H9 (cell line): ENCODE measurements around the gene CCNJL. TPM values are rescaled to one million over a fixed set of nuclear protein-coding genes. Genes with fewer than 3 reads are reported as not detected.

ENCODE experiments used
- DNase-seq: peaks from one replicate; pipeline ENCODE4 v3.0.0-alpha.2; 2017
- H2AFZ ChIP-seq: one replicate; pipeline ENCODE4 v1.6.1; 2013; ENCODE audit warnings: mild to moderate bottlenecking, low read length, control low read depth, moderate library complexity
- H2AK5ac ChIP-seq: 2 replicates; pipeline ENCODE4 v1.6.1; 2013; ENCODE audit warnings: low read length, control low read depth, mixed read lengths; ENCODE audit not compliant: insufficient read length
- H2BK120ac ChIP-seq: one replicate; pipeline ENCODE4 v1.6.1; 2013; ENCODE audit warnings: low read depth, mild to moderate bottlenecking, low read length, control low read depth, inconsistent platforms; ENCODE audit not compliant: poor library complexity, severe bottlenecking
- H2BK12ac ChIP-seq: 2 replicates; pipeline ENCODE4 v1.6.1; 2013; ENCODE audit warnings: low read length, control low read depth, mixed read lengths, low read depth; ENCODE audit not compliant: insufficient read length
- H2BK15ac ChIP-seq: 2 replicates; pipeline ENCODE4 v1.6.1; 2013; ENCODE audit warnings: low read depth, low read length, control low read depth
- H2BK20ac ChIP-seq: one replicate; pipeline ENCODE4 v1.6.1; 2013; ENCODE audit warnings: low read depth, mild to moderate bottlenecking, low read length, control low read depth, inconsistent platforms; ENCODE audit not compliant: poor library complexity, severe bottlenecking
- H2BK5ac ChIP-seq: 2 replicates; pipeline ENCODE4 v1.6.1; 2013; ENCODE audit warnings: low read length, control low read depth, mixed read lengths; ENCODE audit not compliant: insufficient read length
- H3K14ac ChIP-seq: 2 replicates; pipeline ENCODE4 v1.6.1; 2013; ENCODE audit warnings: low read length, control low read depth; ENCODE audit not compliant: insufficient read depth
- H3K18ac ChIP-seq: 2 replicates; pipeline ENCODE4 v1.6.1; 2013; ENCODE audit warnings: low read depth, mild to moderate bottlenecking, mixed read lengths, low read length, control low read depth; ENCODE audit not compliant: insufficient read length
- H3K23ac ChIP-seq: 2 replicates; pipeline ENCODE4 v1.6.1; 2013; ENCODE audit warnings: low read length, control low read depth, mixed read lengths, low read depth; ENCODE audit not compliant: insufficient read length
- H3K23me2 ChIP-seq: 2 replicates; pipeline ENCODE4 v1.6.1; 2013; ENCODE audit warnings: low read depth, mild to moderate bottlenecking, mixed read lengths, low read length, control low read depth; ENCODE audit not compliant: insufficient read length, poor library complexity, severe bottlenecking
- H3K27ac ChIP-seq: 2 replicates; pipeline ENCODE4 v1.5.1; 2013; ENCODE audit warnings: low read length, control low read depth, mixed read lengths, low read depth; ENCODE audit not compliant: insufficient read length
- H3K27me3 ChIP-seq: 2 replicates; pipeline ENCODE4 v1.6.1; 2013; ENCODE audit warnings: low read length, control low read depth, inconsistent platforms; ENCODE audit not compliant: insufficient read depth
- H3K4ac ChIP-seq: 2 replicates; pipeline ENCODE4 v1.6.1; 2013; ENCODE audit warnings: low read depth, mild to moderate bottlenecking, control low read depth, inconsistent platforms, low read length, moderate library complexity
- H3K4me1 ChIP-seq: 2 replicates; pipeline ENCODE4 v1.6.1; 2013; ENCODE audit warnings: low read length, control low read depth, inconsistent platforms; ENCODE audit not compliant: insufficient read depth
- H3K4me2 ChIP-seq: 2 replicates; pipeline ENCODE4 v1.6.1; 2013; ENCODE audit warnings: low read length, control low read depth, mixed read lengths; ENCODE audit not compliant: insufficient read length, insufficient read depth
- H3K56ac ChIP-seq: 2 replicates; pipeline ENCODE4 v1.6.1; 2013; ENCODE audit warnings: low read depth, mild to moderate bottlenecking, mixed read lengths, low read length, control low read depth; ENCODE audit not compliant: insufficient read length
- H3K79me1 ChIP-seq: 2 replicates; pipeline ENCODE4 v1.6.1; 2013; ENCODE audit warnings: low read depth, mild to moderate bottlenecking, moderate library complexity, low read length, control low read depth, inconsistent platforms; ENCODE audit not compliant: insufficient read depth, poor library complexity, severe bottlenecking
- H3K79me2 ChIP-seq: 2 replicates; pipeline ENCODE4 v1.6.1; 2013; ENCODE audit warnings: low read length, control low read depth, inconsistent platforms; ENCODE audit not compliant: insufficient read depth
- H3K9ac ChIP-seq: 2 replicates; pipeline ENCODE4 v1.6.1; 2013; ENCODE audit warnings: low read length, control low read depth, mixed read lengths; ENCODE audit not compliant: insufficient read length; ENCODE audit errors: extremely low read depth
- H3K9me3 ChIP-seq: one replicate; pipeline ENCODE4 v1.6.1; 2013; ENCODE audit warnings: low read depth, low read length, inconsistent platforms; ENCODE audit not compliant: control insufficient read depth
- H3T11ph ChIP-seq: one replicate; pipeline ENCODE4 v1.6.1; 2013; ENCODE audit warnings: mild to moderate bottlenecking, low read length, control low read depth, inconsistent platforms
- H4K20me1 ChIP-seq: one replicate; pipeline ENCODE4 v1.6.1; 2013; ENCODE audit not compliant: control insufficient read depth, insufficient read length, insufficient read depth
- H4K5ac ChIP-seq: 2 replicates; pipeline ENCODE4 v1.6.1; 2013; ENCODE audit warnings: low read depth, mild to moderate bottlenecking, mixed read lengths, low read length, control low read depth; ENCODE audit not compliant: insufficient read length
- H4K8ac ChIP-seq: replicated peaks from 2 replicates; pipeline ENCODE4 v1.6.1; 2013; ENCODE audit warnings: low read length, control low read depth, mixed read lengths, low read depth; ENCODE audit not compliant: insufficient read length
- H4K91ac ChIP-seq: 2 replicates; pipeline ENCODE4 v1.6.1; 2013; ENCODE audit warnings: low read depth, mild to moderate bottlenecking, moderate library complexity, mixed read lengths, low read length, control low read depth; ENCODE audit not compliant: insufficient read length
- H3K27ac Mint-ChIP-seq, 3 experiments: 2 replicates in 2 of 3; 3 replicates in 1 of 3; pipeline ENCODE4 v1.8.0; 2020 to 2021; ENCODE audit warnings: mixed read lengths in 3 of 3, mild to moderate bottlenecking in 1 of 3, moderate library complexity in 1 of 3
- H3K27me3 Mint-ChIP-seq: 2 replicates; pipeline ENCODE4 v1.8.0; 2021; ENCODE audit warnings: low read depth, mild to moderate bottlenecking, moderate library complexity, mixed read lengths
- H3K36me3 Mint-ChIP-seq, 3 experiments: 2 replicates in 2 of 3; 3 replicates in 1 of 3; pipeline ENCODE4 v1.8.0; 2020 to 2021; ENCODE audit warnings: low read depth in 3 of 3, mixed read lengths in 3 of 3; ENCODE audit not compliant: insufficient read depth in 1 of 3
- H3K4me1 Mint-ChIP-seq, 2 experiments: 2 replicates each; pipeline ENCODE4 v1.8.0; 2020; ENCODE audit warnings: mixed read lengths in 2 of 2
- H3K4me3 Mint-ChIP-seq, 2 experiments: 2 replicates in 1 of 2; 3 replicates in 1 of 2; pipeline ENCODE4 v1.8.0; 2020 to 2021; ENCODE audit warnings: mild to moderate bottlenecking in 2 of 2, mixed read lengths in 2 of 2, moderate library complexity in 1 of 2
- H3K9me3 Mint-ChIP-seq, 2 experiments: 2 replicates in 1 of 2; 3 replicates in 1 of 2; pipeline ENCODE4 v1.8.0; 2020; ENCODE audit warnings: mild to moderate bottlenecking in 2 of 2, mixed read lengths in 2 of 2, moderate library complexity in 1 of 2
- CTCF ChIP-seq: fragments of 200-600 bp; sonication (generic); conservative IDR thresholded peaks from 3 replicates; pipeline ENCODE4 v1.8.0; 2021; ENCODE audit warnings: antibody characterized with exemption, mild to moderate bottlenecking
- WGBS: extraction: QIAGEN DNeasy Blood & Tissue Kit; methylation state at CpG from one replicate; pipeline ENCODE4 v1.1.7; 2013; ENCODE audit warnings: missing lambda C conversion rate, low lambda C conversion rate, mixed read lengths; ENCODE audit not compliant: insufficient read length; ENCODE audit errors: extremely low coverage; 5-methylcytosine and 5-hydroxymethylcytosine counted together
- total RNA-seq: library from RNA; stranded (reverse); gene quantifications from 2 replicates; pipeline ENCODE4 v1.2.1, GENCODE V29; 2021

Gene CCNJL
- total RNA-seq, 1 experiment from 2014 or later: 26.9 TPM

DNA sequence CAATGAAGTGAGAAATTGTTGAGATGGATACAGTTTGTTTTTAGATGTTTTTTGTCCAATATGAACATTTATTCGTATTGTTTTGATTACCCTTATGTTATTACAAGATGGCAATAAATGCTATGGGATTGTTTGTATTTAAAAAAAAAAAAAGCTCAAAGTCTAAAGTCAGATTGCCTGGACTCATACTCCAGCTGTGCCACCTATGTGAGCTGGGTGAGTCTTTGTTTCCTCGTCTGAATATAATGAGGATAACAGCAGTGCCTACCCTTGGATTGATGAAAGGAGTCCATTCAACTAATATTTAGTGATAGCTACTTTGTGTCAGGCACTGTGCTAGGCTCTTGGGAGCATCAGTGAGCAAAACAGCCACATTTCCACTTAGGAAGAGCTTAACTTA, 14.6 kb upstream of the CCNJL start:
- H3K56ac ChIP-seq: no peak overlapping the region
- H3K4me3 Mint-ChIP-seq: no peak overlapping the region

More for the DNA sequence above, 14.6 kb upstream of the CCNJL start:
- H4K8ac ChIP-seq: no peak overlapping the region
- no peak overlapping the region for H2AK5ac ChIP-seq
- no peak overlapping the region for H2BK15ac ChIP-seq
- no peak overlapping the region for H4K91ac ChIP-seq
- no peak overlapping the region for H2BK5ac ChIP-seq
- no peak overlapping the region for H3K27ac ChIP-seq
- TF ChIP-seq CTCF: no peak
- H3K9ac ChIP-seq: no peak overlapping the region
- no peak overlapping the region for H2BK20ac ChIP-seq
- no peaks in the 10 kb centered on the region for H3K27me3 ChIP-seq
- H2AFZ ChIP-seq: no peak overlapping the region
- no peak overlapping the region for H3K18ac ChIP-seq
- H3K9me3 ChIP-seq: no peaks in the 10 kb centered on the region
- no peak overlapping the region for H4K5ac ChIP-seq
- no peaks in the 10 kb centered on the region for H3K23me2 ChIP-seq
- no peak overlapping the region for H3T11ph ChIP-seq
- no peak overlapping the region for H3K27ac Mint-ChIP-seq
- no peaks in the 10 kb centered on the region for H3K79me2 ChIP-seq
- no peaks in the 10 kb centered on the region for H3K79me1 ChIP-seq
- WGBS: no CpG with 5 or more reads among the region's 2 CpGs
- H3K14ac ChIP-seq: no peak overlapping the region
- H3K27me3 Mint-ChIP-seq: no peaks in the 10 kb centered on the region
- no peaks in the 10 kb centered on the region for H3K9me3 Mint-ChIP-seq
- H3K36me3 Mint-ChIP-seq: no peaks in the 10 kb centered on the region
- H2BK120ac ChIP-seq: no peak overlapping the region
- H4K20me1 ChIP-seq: no peaks in the 10 kb centered on the region
- H3K4me1 ChIP-seq: no peaks in the 10 kb centered on the region
- no peak overlapping the region for H3K4ac ChIP-seq
- no peak overlapping the region for H2BK12ac ChIP-seq
- DNase-seq: no peak
- H3K4me1 Mint-ChIP-seq: peaks cover 7 to 11% of the 10 kb centered on the region in 2 experiments
- no peak overlapping the region for H3K4me2 ChIP-seq
- H3K23ac ChIP-seq: no peak overlapping the region
